Common myeloid progenitor, CD34-positive (primary cell): Measurements from ENCODE around the gene EFNA3.

Source experiments
- CTCF ChIA-PET: fragments of 350-600 bp; sonication (Branson Sonifier 250); formaldehyde crosslinking; loops from one replicate; lab custom pipeline; 2021; ENCODE audit warnings: antibody characterized with exemption; lab: Charles Lee
- POLR2A ChIA-PET: fragments of 350-600 bp; sonication (Branson Sonifier 250); formaldehyde crosslinking; loops from one replicate; lab custom pipeline; 2021; ENCODE audit warnings: antibody characterized with exemption; lab: Charles Lee
- DNase-seq, 3 donors: peaks; one replicate each; pipeline versions ENCODE4 v3.0.0 to v3.0.0-alpha.2; 2013
- H3K27ac ChIP-seq, 2 experiments: 1 replicate in 1 of 2; 2 replicates in 1 of 2; pipeline ENCODE4 v1.7.0; 2013; ENCODE audit warnings: inconsistent platforms in 2 of 2, low read length in 2 of 2, mild to moderate bottlenecking in 2 of 2, low read depth in 1 of 2, moderate library complexity in 1 of 2; ENCODE audit not compliant: severe bottlenecking in 2 of 2, insufficient read depth in 1 of 2, poor library complexity in 1 of 2
- H3K27me3 ChIP-seq, 5 experiments: replicated peaks in 2 of 5; 1 replicate in 3 of 5; 2 replicates in 2 of 5; pipeline versions ENCODE4 v1.6.1 to v1.7.0; 2013; ENCODE audit warnings: low read length in 4 of 5, mild to moderate bottlenecking in 2 of 5, moderate library complexity in 2 of 5, inconsistent platforms in 1 of 5; ENCODE audit not compliant: insufficient read depth in 5 of 5, control insufficient read depth in 4 of 5
- H3K36me3 ChIP-seq, 4 experiments: 1 replicate in 2 of 4; 2 replicates in 2 of 4; pipeline versions ENCODE4 v1.6.1 to v1.7.0; 2013; ENCODE audit warnings: low read length in 3 of 4, control low read depth in 1 of 4, mild to moderate bottlenecking in 1 of 4; ENCODE audit not compliant: control insufficient read depth in 4 of 4, insufficient read depth in 4 of 4
- H3K4me1 ChIP-seq, 4 experiments: 1 replicate in 3 of 4; 2 replicates in 1 of 4; pipeline versions ENCODE4 v1.6.1 to v1.7.1; 2013; ENCODE audit warnings: low read length in 3 of 4, mild to moderate bottlenecking in 3 of 4, control low read depth in 1 of 4, inconsistent platforms in 1 of 4, moderate library complexity in 1 of 4; ENCODE audit not compliant: control insufficient read depth in 4 of 4, insufficient read depth in 4 of 4; ENCODE audit errors: control extremely low read depth in 1 of 4
- H3K4me3 ChIP-seq, 7 experiments: 1 replicate in 4 of 7; 2 replicates in 3 of 7; pipeline versions ENCODE4 v1.5.1 to v1.7.0; 2013; ENCODE audit warnings: mild to moderate bottlenecking in 7 of 7, low read length in 6 of 7, moderate library complexity in 6 of 7, inconsistent platforms in 2 of 7, low read depth in 2 of 7, control low read depth in 1 of 7; ENCODE audit not compliant: insufficient read depth in 4 of 7, control insufficient read depth in 1 of 7; ENCODE audit errors: extremely low read depth in 1 of 7
- H3K9me3 ChIP-seq, 5 experiments: 1 replicate in 4 of 5; 2 replicates in 1 of 5; pipeline versions ENCODE4 v1.6.1 to v1.7.1; 2013; ENCODE audit warnings: low read length in 4 of 5, mild to moderate bottlenecking in 2 of 5, inconsistent platforms in 1 of 5, low read depth in 1 of 5, moderate library complexity in 1 of 5; ENCODE audit not compliant: control insufficient read depth in 4 of 5, insufficient read depth in 2 of 5; ENCODE audit errors: control extremely low read depth in 1 of 5
- WGBS: methylation state at CpG from one replicate; pipeline ENCODE4 v1.1.5; 2013; ENCODE audit not compliant: insufficient coverage; 5-methylcytosine and 5-hydroxymethylcytosine counted together

The EFNA3 gene

DNA sequence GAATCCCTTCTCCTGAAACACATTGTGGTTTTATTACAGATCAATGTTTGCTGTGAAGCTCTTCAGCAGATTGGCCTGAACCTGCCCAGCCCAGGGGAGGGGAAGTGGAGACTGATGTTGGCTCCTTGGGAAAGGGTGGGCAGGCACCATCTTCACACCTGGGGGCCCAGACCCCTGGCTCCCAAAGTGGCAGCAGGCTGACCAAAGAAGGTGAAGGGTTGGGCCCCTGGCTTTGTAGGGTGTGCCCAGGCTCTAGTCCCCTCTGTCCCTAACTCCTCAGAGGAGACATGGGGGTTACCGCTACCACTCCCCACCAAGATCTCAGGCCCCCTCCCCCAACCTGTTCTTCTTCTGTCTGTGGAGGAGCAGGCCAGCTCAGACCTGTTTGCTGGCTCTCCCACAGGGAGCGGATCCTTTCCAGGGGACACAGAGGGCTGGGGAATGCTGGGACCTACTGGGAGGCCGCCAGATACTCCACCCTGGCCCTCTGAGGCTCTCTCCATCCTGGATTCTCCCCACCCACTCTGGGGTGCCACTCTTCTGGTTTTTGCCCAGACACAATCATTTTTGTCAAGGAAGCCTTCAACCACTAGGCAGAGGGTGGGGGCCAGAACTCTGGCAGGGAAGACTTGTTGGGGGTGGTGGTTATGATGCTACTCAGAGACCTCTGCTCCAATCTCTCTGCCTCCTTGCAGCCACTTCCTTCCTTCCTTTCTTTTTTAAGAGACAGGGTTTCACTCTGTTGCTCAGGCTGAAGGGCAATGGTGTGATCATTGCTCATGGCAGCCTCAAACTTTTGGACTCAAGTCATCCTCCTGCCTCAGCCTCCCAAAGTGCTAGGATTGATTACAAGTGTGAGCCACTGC, 5.0 kb upstream of the EFNA3 start:
- Histone ChIP-seq H3K27ac (no peak overlapping the region), H3K36me3 (peaks cover 0 to 9% (median 4%) of the 10 kb centered on the region in 4 experiments), H3K27me3 (peaks cover 0 to 11% (median 2%) of the 10 kb centered on the region in 5 experiments), H3K4me1 (peaks cover 0 to 45% (median 28%) of the 10 kb centered on the region in 4 experiments), H3K4me3 (no peak overlapping the region), H3K9me3 (no peaks in the 10 kb centered on the region)
- CTCF ChIA-PET, result interaction anchor here (0.8 to 11.6 kb wide), 7 partner anchors 9 to 99 kb away, joined by 3 to 121 read pairs (median 6); partner anchors contain the start of genes EFNA4 and KRTCAP2
- DNase-seq, result peak; percentile 51 to 90 (median 84)
- POLR2A ChIA-PET, result interaction anchor here (0.6 kb wide), 1 partner anchor 73 kb away, joined by 3 read pairs; no protein-coding TSS in a partner anchor
- 81% methylated on average over 2 of the region's 3 CpGs for WGBS

DNA sequence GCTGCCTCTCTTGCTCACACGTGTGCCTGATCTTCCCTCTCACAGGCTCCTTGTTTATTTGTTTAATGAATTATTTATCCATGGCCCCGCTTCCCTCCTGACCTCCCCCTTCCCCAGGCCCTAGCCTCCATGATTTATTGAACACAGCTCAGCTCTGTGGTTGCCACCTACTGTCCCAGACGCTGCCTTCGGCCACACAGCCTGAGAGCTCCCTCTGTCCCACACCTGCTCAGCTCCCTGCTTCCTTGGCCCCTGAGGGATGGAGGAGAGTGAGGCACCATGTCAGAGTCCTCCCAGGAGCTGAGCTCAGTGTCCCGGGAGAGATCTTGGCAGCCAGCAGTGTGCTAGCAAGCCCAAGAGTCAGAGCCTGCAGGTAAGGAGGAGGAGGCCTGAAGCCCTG, 3.1 kb upstream of the EFNA3 start:
- 100% methylated on average over 3 of the region's 5 CpGs for WGBS
- Histone ChIP-seq H3K27ac (no peak overlapping the region), H3K27me3 (peaks cover 0 to 28% (median 15%) of the 10 kb centered on the region in 5 experiments), H3K9me3 (no peaks in the 10 kb centered on the region), H3K36me3 (no peaks in the 10 kb centered on the region), H3K4me1 (peaks cover 0 to 60% (median 41%) of the 10 kb centered on the region in 4 experiments), H3K4me3 (no peak overlapping the region)
- CTCF ChIA-PET, result interaction anchor here (1.0 to 11.6 kb wide), 10 partner anchors 9 to 610 kb away, joined by 3 to 121 read pairs (median 4); partner anchors contain the start of genes EFNA4 and KRTCAP2
- POLR2A ChIA-PET, result no interaction called here
- no peak for DNase-seq

DNA sequence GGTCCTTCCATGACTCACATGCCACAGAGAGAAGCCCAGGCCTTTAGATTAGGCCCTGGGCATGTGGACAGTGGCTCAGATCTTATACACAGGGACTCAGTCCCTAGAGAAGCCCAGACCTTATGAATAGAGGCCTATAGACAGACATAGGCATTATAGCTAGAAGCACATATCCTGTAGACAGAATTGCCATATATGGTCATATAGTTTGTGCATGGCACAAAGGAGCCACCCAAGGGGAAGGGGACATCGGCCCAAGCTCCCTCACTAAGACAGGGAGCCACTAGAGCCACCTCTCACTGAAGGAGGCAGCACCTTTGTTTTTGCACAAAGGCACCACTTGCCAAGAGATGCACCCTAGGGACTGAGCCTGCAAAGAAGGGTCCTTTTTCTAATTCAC, 2.3 kb upstream of the EFNA3 start:
- no peaks in the 10 kb centered on the region for H3K36me3 ChIP-seq
- WGBS, result 100% methylated on average over 1 of the region's 1 CpG
- CTCF ChIA-PET, result interaction anchor here (1.0 to 11.6 kb wide), 8 partner anchors 8 to 516 kb away, joined by 3 to 121 read pairs (median 4); partner anchors contain the start of gene EFNA4
- peaks cover 2 to 61% (median 42%) of the 10 kb centered on the region in 4 experiments for H3K4me1 ChIP-seq
- H3K4me3 ChIP-seq, result no peak overlapping the region
- no peak for DNase-seq
- peaks cover 0 to 36% (median 22%) of the 10 kb centered on the region in 5 experiments for H3K27me3 ChIP-seq
- no peak overlapping the region for H3K27ac ChIP-seq
- POLR2A ChIA-PET, result no interaction called here
- no peaks in the 10 kb centered on the region for H3K9me3 ChIP-seq

DNA sequence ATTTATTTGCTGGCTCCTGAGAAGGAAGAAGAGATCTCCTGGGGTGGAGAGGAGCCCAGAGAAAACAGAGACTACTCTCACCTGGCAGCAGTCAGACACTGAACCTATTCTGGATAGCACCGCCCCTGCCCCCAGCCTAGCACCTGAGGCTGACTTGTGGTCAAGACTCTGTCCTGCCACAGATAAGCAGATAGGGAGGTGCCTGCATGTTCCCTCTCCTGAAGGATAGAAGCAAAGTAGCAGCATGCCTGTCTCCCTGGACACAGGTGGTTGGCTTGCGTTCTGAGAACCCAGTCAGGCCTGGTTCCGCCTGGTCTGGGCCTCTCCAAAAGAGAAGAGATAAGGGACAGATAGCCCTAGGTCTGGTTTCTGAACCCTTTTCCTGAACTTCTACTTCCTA, 1.3 kb upstream of the EFNA3 start:
- no peaks in the 10 kb centered on the region for H3K9me3 ChIP-seq
- DNase-seq, result no peak
- 97% methylated on average over 3 of the region's 3 CpGs for WGBS
- H3K36me3 ChIP-seq, result no peaks in the 10 kb centered on the region
- no peak overlapping the region for H3K27ac ChIP-seq
- H3K27me3 ChIP-seq, result peaks cover 0 to 46% (median 27%) of the 10 kb centered on the region in 5 experiments
- H3K4me1 ChIP-seq, result peaks cover 3 to 64% (median 47%) of the 10 kb centered on the region in 4 experiments
- ChIA-PET CTCF (interaction anchor here (3.1 to 11.6 kb wide), 2 partner anchors 13 to 24 kb away, joined by 13 to 121 read pairs; partner anchors contain the start of gene EFNA4), POLR2A (no interaction called here)
- no peak overlapping the region for H3K4me3 ChIP-seq

DNA sequence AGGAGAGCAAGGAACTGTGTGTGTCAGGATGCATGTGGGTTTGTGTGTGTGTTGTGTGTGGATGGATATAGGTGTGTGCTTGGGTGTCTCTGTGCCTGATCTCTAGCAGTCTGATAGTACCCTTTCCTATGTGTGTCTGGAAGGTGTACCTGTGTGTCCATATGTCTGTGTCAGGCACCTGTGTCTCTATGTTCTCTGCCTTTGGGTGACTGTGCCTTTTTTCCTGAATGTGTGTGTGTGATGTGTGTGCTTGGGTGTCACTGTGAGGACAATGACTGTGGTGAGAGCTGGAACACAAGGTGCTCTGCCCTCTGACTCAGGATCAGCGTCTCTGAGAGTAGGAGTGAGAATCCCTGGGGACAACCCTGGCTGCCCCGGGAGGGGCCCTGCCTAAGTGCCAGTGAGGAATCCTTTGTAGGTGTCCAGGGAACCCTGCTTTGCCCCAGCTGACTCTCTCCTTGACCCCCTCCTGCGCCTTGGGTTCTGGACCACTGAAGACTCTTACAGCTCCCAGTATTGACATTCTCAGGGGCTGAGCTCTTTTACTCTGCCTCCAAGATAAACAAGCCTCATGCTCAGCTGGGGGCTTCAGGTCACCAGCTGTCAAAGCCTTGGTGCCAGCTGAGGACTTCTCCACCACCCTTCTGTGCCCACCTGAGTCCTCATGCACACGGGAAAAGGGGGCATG, 735 bp upstream of the EFNA3 start:
- Histone ChIP-seq H3K4me1 (peaks cover 3 to 65% (median 52%) of the 10 kb centered on the region in 4 experiments), H3K4me3 (peak overlapping the region in 1 of 7 experiments; percentile 8), H3K36me3 (no peaks in the 10 kb centered on the region), H3K27me3 (peaks cover 0 to 52% (median 33%) of the 10 kb centered on the region in 5 experiments), H3K9me3 (no peaks in the 10 kb centered on the region), H3K27ac (no peak overlapping the region)
- ChIA-PET CTCF (interaction anchor here (3.1 to 11.6 kb wide), 2 partner anchors 14 to 24 kb away, joined by 13 to 121 read pairs; partner anchors contain the start of gene EFNA4), POLR2A (no interaction called here)
- DNase-seq, result no peak
- WGBS, result 91% methylated on average over 4 of the region's 4 CpGs

DNA sequence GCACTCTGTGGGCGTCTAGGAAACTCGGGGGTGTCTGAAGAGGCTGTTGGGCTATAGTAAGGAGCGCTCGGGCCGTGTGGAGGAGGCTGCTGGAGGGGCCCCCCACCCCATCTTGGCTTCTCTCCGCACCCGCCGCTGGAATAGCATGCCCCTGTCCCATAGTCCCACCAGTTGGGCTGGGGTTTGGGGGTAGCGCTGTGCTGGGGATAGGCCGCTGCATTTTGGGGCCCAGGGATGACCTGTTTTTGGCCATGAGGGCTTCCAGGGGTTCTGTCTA, 511 bp downstream of the EFNA3 start:
- no peak for DNase-seq
- H3K27me3 ChIP-seq, result peaks cover 0 to 63% (median 37%) of the 10 kb centered on the region in 5 experiments
- H3K9me3 ChIP-seq, result no peaks in the 10 kb centered on the region
- ChIA-PET CTCF (interaction anchor here (1.0 to 11.6 kb wide), 3 partner anchors 15 to 520 kb away, joined by 3 to 121 read pairs (median 13); partner anchors contain the start of gene EFNA4), POLR2A (interaction anchor here (0.7 kb wide), 1 partner anchor 10 kb away, joined by 3 read pairs; no protein-coding TSS in a partner anchor)
- H3K4me1 ChIP-seq, result peaks cover 3 to 57% (median 56%) of the 10 kb centered on the region in 4 experiments
- H3K4me3 ChIP-seq, result peak overlapping the region in 5 of 7 experiments; percentile 32 to 62 (median 37)
- H3K36me3 ChIP-seq, result no peaks in the 10 kb centered on the region
- no peak overlapping the region for H3K27ac ChIP-seq
- WGBS, result 0% methylated on average over 8 of the region's 10 CpGs
